SK-N-SH (cell line): ENCODE measurements around the gene CACNA2D3. TPM values are rescaled to one million over a fixed set of nuclear protein-coding genes. Genes with fewer than 3 reads are reported as not detected.

Experiments used
- CTCF ChIA-PET: fragments of 300-600, 350-600 bp; formaldehyde crosslinking; extraction: SDS; loops from one replicate; lab custom pipeline; 2021; lab: Yijun Ruan, JAX
- POLR2A ChIA-PET: fragments of 350-600 bp; sonication (Branson Sonifier 250); formaldehyde crosslinking; extraction: SDS; loops from one replicate; lab custom pipeline; 2020; ENCODE audit warnings: antibody characterized with exemption, inconsistent platforms; lab: Yijun Ruan, JAX
- DNase-seq: peaks from one replicate; pipeline ENCODE4 v3.0.0; 2012
- H2AFZ ChIP-seq: fragments of 200-600 bp; sonication (generic); 2 replicates; pipeline ENCODE4 v1.8.1; 2016; ENCODE audit warnings: antibody characterized with exemption, mild to moderate bottlenecking, low read depth
- H3F3A ChIP-seq: fragments of 200-600 bp; sonication (generic); replicated peaks from 2 replicates; pipeline ENCODE3; 2016; ENCODE audit warnings: antibody characterized with exemption, mild to moderate bottlenecking; ENCODE audit not compliant: insufficient read depth
- H3K27ac ChIP-seq, 2 experiments: fragments of 200-500 bp in 1 of 2; fragments of 200-600 bp in 1 of 2; sonication (Bioruptor generic) in 1 of 2; sonication (generic), shearing (Covaris generic) in 1 of 2; 2 replicates each; pipeline versions ENCODE4 v1.5.1 to v1.6.1; 2014 to 2016; ENCODE audit warnings: low read depth in 2 of 2, inconsistent platforms in 1 of 2, low read length in 1 of 2, mild to moderate bottlenecking in 1 of 2, mixed read lengths in 1 of 2
- H3K27me3 ChIP-seq: fragments of 200-600 bp; sonication (generic), shearing (Covaris generic); 2 replicates; pipeline ENCODE4 v1.6.1; 2016; ENCODE audit warnings: mixed run types; ENCODE audit not compliant: insufficient read depth
- H3K36me3 ChIP-seq, 2 experiments: fragments of 200-500 bp in 1 of 2; fragments of 200-600 bp in 1 of 2; sonication (Bioruptor generic) in 1 of 2; sonication (generic) in 1 of 2; replicated peaks in 1 of 2; 2 replicates each; pipeline versions ENCODE3 to v1.5.1; 2014 to 2016; ENCODE audit warnings: low read length in 1 of 2, mild to moderate bottlenecking in 1 of 2; ENCODE audit not compliant: insufficient read depth in 2 of 2, control insufficient read depth in 1 of 2
- H3K4me1 ChIP-seq, 2 experiments: fragments of 200-500 bp in 1 of 2; fragments of 200-600 bp in 1 of 2; sonication (Bioruptor generic) in 1 of 2; sonication (generic), shearing (Covaris generic) in 1 of 2; 2 replicates each; pipeline versions ENCODE4 v1.5.1 to v1.6.1; 2014 to 2016; ENCODE audit warnings: low read depth in 1 of 2, low read length in 1 of 2, mixed run types in 1 of 2; ENCODE audit not compliant: insufficient read depth in 2 of 2, control insufficient read depth in 1 of 2
- H3K4me2 ChIP-seq: fragments of 200-600 bp; sonication (generic), shearing (Covaris generic); 2 replicates; pipeline ENCODE4 v1.6.1; 2017; ENCODE audit warnings: mixed run types
- H3K4me3 ChIP-seq, 2 experiments: fragments of 200-500 bp in 1 of 2; fragments of 200-600 bp in 1 of 2; sonication (Bioruptor generic) in 1 of 2; sonication (generic), shearing (Covaris generic) in 1 of 2; 2 replicates each; pipeline versions ENCODE4 v1.5.1 to v1.8.1; 2014 to 2016; ENCODE audit warnings: low read depth in 2 of 2, inconsistent platforms in 1 of 2, low read length in 1 of 2, mild to moderate bottlenecking in 1 of 2, mixed read lengths in 1 of 2, moderate library complexity in 1 of 2
- H3K79me2 ChIP-seq: fragments of 200-600 bp; sonication (generic); 2 replicates; pipeline ENCODE4 v1.8.1; 2017; ENCODE audit warnings: mild to moderate bottlenecking; ENCODE audit not compliant: insufficient read depth
- H3K9ac ChIP-seq: fragments of 200-600 bp; sonication (generic); 2 replicates; pipeline ENCODE4 v1.6.1; 2017; ENCODE audit warnings: mixed run types
- H3K9me2 ChIP-seq: fragments of 200-600 bp; sonication (generic); 2 replicates; pipeline ENCODE4 v1.6.1; 2017; ENCODE audit warnings: mixed run types
- H3K9me3 ChIP-seq: fragments of 200-600 bp; sonication (generic); 2 replicates; pipeline ENCODE4 v1.6.1; 2017; ENCODE audit warnings: mixed run types, mild to moderate bottlenecking, moderate library complexity
- H4K20me1 ChIP-seq: fragments of 200-600 bp; sonication (generic); 2 replicates; pipeline ENCODE4 v1.6.1; 2017; ENCODE audit warnings: mild to moderate bottlenecking, mixed run types; ENCODE audit not compliant: insufficient read depth
- CTCF ChIP-seq: fragments of 200-600 bp; sonication (generic); IDR thresholded peaks from 2 replicates; pipeline ENCODE4 v1.6.1; 2017; ENCODE audit warnings: antibody characterized with exemption, mild to moderate bottlenecking, moderate library complexity
- ELF1 ChIP-seq: IDR thresholded peaks from 2 replicates; pipeline ENCODE4 v1.4.0; 2012
- FOXJ3 ChIP-seq: sonication (generic); formaldehyde crosslinking; IDR thresholded peaks from 2 replicates; pipeline ENCODE4 v1.5.1; 2020; ENCODE audit warnings: mild to moderate bottlenecking, missing genetic modification reagents
- GABPA ChIP-seq: IDR thresholded peaks from 2 replicates; pipeline ENCODE4 v1.4.0; 2012; ENCODE audit warnings: low read depth, mild to moderate bottlenecking
- GATA2 ChIP-seq: sonication (generic); formaldehyde crosslinking; IDR thresholded peaks from 2 replicates; pipeline ENCODE4 v1.5.0; 2020; ENCODE audit warnings: mild to moderate bottlenecking, missing genetic modification reagents
- MAX ChIP-seq: IDR thresholded peaks from 2 replicates; pipeline ENCODE4 v1.4.0; 2012; ENCODE audit warnings: low read depth
- MXI1 ChIP-seq: IDR thresholded peaks from 2 replicates; pipeline ENCODE4 v1.6.1; 2012; ENCODE audit warnings: mild to moderate bottlenecking, low read depth, low read length, improper control_type of control experiment
- NFIC ChIP-seq: IDR thresholded peaks from 2 replicates; pipeline ENCODE4 v1.4.0; 2012; ENCODE audit warnings: borderline replicate concordance
- PBX3 ChIP-seq: IDR thresholded peaks from 2 replicates; pipeline ENCODE4; 2012
- RCOR1 ChIP-seq: fragments of 150-350 bp; IDR thresholded peaks from 2 replicates; pipeline ENCODE4 v1.6.1; 2017; ENCODE audit warnings: antibody characterized with exemption, low read length
- RFX5 ChIP-seq: IDR thresholded peaks from 2 replicates; pipeline ENCODE4 v1.6.1; 2012; ENCODE audit warnings: mild to moderate bottlenecking, improper control_type of control experiment, low read length
- SIN3A ChIP-seq: IDR thresholded peaks from 2 replicates; pipeline ENCODE4 v1.6.1; 2012; ENCODE audit warnings: low read depth, mild to moderate bottlenecking, low read length, moderate library complexity, borderline replicate concordance
- USF1 ChIP-seq: IDR thresholded peaks from 2 replicates; pipeline ENCODE4 v1.4.0; 2012; ENCODE audit warnings: low read depth, borderline replicate concordance
- USF2 ChIP-seq: fragments of 150-350 bp; IDR thresholded peaks from 2 replicates; pipeline ENCODE4 v1.6.1; 2017; ENCODE audit warnings: antibody characterized with exemption, low read length, low read depth, borderline replicate concordance
- ZBTB33 ChIP-seq: IDR thresholded peaks from 2 replicates; pipeline ENCODE4 v1.4.0; 2012; ENCODE audit warnings: low read depth, borderline replicate concordance
- WGBS: methylation state at CpG from one replicate; pipeline ENCODE4 v1.1.6; 2017; ENCODE audit warnings: low lambda C conversion rate; 5-methylcytosine and 5-hydroxymethylcytosine counted together
- polyA plus RNA-seq, 3 experiments: library from polyadenylated mRNA; depleted of rRNA; stranded (reverse); fragments of >200 nt; gene quantifications; 2 replicates each; pipeline ENCODE4 v1.2.3, GENCODE V29; 2012

The CACNA2D3 gene
- polyA plus RNA-seq, 1 of the 3 experiments (the other 2 are of a cell fraction) = 0.15 TPM

- Histone ChIP-seq H3K36me3 (no peaks in the 10 kb centered on the region), H4K20me1 (no peaks in the 10 kb centered on the region), H3K27me3 (no peaks in the 10 kb centered on the region), H3K27ac (no peak overlapping the region), H3K4me3 (no peak overlapping the region), H3K9me3 (no peaks in the 10 kb centered on the region), H3K9ac (no peak overlapping the region), H3K4me2 (no peak overlapping the region), H3K9me2 (no peaks in the 10 kb centered on the region), H3F3A (no peaks in the 10 kb centered on the region), H3K79me2 (no peaks in the 10 kb centered on the region), H2AFZ (no peak overlapping the region), H3K4me1 (no peaks in the 10 kb centered on the region)
- ChIA-PET CTCF (no interaction called here), POLR2A (no interaction called here)
- WGBS = 13% methylated on average over 5 of the region's 5 CpGs
- DNase-seq = no peak
- TF ChIP-seq NFIC (no peak), MAX (no peak), RFX5 (no peak), PBX3 (no peak), RCOR1 (no peak), USF2 (no peak), FOXJ3 (no peak), ELF1 (no peak), MXI1 (no peak), ZBTB33 (no peak), USF1 (no peak), CTCF (no peak), GABPA (no peak), SIN3A (no peak), GATA2 (CRISPR knock-in tag) (no peak)
Measured at GRCh38 chr3:54202054-54202453, 79.7 kb downstream of the CACNA2D3 start.
